ENCODE data around the gene UGT3A2. TPM values are rescaled to one million over a fixed set of nuclear protein-coding genes. Genes with fewer than 3 reads are reported as not detected.
"Not testable (repeated sequence)": the region's sequence is repeated elsewhere in the genome, so short reads cannot be mapped to it uniquely, and the experiment has no call there.

UGT3A2 gene
- total RNA-seq, 1 donor from 2014 or later: not detected

DNA sequence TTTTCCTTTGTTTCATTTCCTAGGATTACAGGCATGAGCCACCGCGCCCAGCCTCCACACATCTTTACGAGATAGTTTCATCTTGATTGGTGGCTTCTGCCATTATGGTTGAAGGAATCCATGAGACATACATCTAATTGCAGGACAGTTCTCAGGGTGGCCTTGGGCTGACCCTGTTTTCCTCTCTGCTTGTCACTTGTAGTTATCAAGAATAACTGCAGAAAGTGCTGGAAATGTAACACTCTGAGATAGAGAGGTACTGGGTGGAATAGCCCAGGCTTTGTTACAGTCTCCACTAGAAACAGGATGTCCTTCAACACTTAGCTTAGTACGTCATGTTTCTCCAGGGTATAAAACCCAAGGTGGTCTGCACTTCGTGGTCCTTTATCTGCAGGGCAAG lies 10.7 kb downstream of the UGT3A2 start:
- no peak for DNase-seq (ENCODE audit: low spot score)
- intact Hi-C loops (cut with DNase I): no loop called here

DNA sequence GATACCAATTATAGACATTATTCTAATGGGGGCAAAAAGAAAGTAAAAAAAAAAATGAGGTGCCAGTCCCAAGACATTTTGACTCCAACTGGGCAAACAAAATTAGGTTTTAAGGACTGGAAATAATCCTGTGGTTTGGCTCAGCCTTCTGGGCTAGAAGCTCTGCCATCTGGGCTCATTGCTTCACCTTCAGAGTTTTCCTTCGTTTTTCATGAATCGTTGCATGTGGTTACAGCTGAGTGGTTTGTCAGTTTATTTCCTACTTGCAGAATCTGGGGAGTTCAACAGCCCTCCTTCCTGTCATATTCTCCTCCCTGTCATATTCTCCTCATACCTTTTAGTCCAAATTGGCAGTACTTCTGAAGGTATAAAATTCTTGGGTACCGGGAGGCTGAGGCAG lies 12.0 kb downstream of the UGT3A2 start:
- DNase-seq (ENCODE audit: low spot score): no peak
- intact Hi-C loops (cut with DNase I): no loop called here

DNA sequence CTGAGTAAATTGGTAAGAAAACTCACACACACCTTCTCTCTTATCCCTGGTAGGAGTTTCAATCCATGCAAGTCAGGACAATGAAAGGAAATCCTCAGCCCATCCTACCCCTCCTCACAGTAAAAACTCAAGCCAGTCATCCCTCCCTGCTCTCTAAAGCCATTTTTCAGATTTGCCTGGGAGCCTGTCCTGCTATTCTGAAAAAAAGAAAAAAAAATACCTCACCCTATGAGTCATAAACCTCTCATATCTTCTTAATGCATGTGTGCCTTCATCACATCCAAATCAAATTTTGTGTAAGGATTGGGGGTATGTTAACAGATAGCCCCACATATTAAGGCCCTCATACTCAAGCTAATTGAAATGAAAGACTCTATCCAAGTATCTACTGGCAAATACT lies 14.1 kb downstream of the UGT3A2 start:
- intact Hi-C loops (cut with DNase I): no loop called here
- DNase-seq (ENCODE audit: low spot score): no peak

DNA sequence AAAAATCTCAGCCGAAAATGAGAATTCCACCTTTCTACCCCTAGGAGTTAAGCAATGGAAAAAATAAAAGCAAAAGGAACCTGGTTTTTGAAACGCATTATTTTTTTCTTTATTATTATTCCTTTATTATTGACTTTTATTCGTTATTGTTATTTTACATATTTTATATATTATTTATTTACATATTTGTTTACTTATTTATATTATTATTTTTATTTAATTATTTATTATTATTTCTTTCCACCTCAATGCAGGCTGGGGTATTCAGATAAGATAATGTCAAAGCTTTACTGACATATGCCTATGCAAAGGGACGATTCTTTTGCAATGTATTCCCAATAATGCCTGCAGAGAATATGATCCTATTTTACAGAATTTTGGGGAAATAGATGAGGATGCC lies 16.7 kb downstream of the UGT3A2 start:
- intact Hi-C loops (cut with DNase I): no loop called here
- DNase-seq (ENCODE audit: low spot score): no peak

DNA sequence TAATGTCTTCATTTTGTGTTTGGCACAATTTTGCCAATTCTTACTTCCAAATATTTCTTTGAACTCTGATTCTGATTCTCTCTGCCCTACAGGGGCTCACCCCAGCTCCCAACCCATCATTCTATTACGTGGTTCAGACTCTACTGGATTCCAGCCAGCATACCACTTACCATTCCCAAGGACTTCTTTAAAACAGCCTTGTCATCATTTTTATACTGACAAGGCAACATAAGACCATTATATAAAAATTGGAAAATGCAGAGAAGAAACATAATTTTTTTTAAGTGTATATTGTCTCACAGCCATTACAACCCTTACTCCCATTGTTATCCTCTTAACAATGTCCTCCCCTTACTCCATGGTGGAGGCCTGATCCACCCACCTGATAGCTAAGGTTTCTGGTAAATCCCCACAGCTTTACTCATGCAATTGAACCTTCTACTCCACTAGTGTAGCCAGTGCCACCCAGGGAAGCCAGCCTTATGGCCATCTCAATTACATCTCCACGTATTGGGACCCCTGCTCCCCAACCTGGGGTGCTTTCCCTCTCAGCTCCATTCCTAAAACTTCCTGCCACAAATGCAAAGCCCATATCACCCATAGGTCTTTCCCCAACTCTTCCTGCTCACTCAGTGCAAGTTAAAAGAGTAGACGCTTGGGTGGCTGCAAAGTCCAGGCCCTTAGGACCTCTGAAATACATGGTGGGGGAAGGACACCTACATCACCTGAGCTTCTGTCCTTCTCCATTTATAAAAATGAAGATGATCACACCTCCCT lies 19.1 kb downstream of the UGT3A2 start:
- DNase-seq (ENCODE audit: low spot score): no peak
- intact Hi-C loops (cut with DNase I): no loop called here

DNA sequence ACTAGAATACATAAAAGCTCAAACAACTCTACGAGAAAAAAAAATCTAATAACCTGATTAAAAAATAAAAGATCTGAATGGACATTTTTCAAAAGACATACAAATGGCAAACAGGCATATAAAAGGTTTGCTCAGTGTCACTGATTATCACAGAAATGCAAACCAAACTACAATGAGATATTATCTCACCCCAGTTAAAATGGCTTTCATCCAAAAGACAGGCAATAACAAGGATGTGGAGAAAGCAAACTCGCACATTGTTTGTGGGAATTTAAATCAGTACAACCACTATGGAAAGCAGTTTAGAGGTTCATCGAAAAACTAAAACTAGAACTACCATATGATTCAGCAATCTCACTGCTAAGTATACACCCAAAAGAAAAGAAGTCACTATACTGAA lies 20.8 kb downstream of the UGT3A2 start:
- DNase-seq (ENCODE audit: low spot score): no peak
- intact Hi-C loops (cut with DNase I): no loop called here

DNA sequence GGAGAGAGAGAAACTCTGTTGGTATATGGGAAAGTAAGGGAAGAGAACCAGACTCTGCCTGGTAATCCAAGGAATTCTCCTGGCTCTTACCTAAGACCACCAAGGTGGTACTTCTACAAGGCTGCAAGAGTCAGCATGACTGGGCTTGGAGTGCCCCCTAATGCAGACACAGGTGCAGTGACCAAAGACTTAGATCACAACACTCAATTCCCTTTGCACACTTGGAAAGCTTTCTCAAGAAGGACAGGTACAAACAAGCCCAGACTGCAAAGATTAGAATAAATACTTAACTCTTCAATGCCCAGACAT lies 25.2 kb downstream of the UGT3A2 start:
- no peak for DNase-seq (ENCODE audit: low spot score)
- intact Hi-C loops (cut with DNase I): no loop called here

DNA sequence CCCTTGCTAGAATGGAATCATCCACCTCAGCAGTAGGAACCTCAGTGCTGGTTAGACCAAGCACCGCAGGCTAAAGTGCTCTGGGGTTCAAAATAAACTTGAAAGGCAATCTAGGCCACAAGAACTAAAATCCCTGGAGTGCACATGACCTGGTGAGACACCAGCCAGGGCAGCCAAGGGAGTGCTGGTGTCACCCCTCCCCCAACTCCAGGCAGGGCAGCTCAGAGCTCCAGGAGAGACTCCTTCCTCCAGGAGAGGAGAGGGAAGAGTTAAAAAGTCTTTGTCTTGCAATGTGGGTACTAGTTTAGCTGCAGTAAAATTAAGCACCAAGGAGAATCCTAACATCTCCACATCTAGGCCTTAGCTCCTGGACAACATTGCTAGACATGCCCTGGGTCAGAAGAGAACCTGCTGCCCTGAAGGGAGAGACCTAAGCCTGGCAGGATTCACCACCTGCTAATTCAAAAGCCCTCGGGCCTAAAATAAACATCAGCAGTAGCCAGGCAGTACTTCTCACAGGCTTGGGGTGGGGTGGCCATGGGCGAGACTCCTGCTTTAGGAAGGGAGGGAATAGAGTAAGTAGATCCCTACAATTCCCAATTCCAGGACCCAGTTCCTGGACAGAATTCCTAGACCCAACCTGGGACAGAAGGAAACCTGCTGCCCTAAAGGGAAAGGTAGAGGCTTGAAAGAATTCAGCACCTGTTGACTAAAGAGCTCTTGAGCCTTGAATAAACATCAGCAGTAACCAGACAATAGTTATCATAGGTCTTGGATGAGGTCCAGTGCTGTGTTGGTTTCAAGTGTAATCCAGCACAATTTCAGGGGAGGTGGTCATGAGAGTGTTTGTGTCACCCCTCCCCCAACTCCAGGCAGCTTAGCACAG lies 25.8 kb downstream of the UGT3A2 start:
- no peak for DNase-seq (ENCODE audit: low spot score)
- intact Hi-C loops (cut with DNase I): no loop called here

DNA sequence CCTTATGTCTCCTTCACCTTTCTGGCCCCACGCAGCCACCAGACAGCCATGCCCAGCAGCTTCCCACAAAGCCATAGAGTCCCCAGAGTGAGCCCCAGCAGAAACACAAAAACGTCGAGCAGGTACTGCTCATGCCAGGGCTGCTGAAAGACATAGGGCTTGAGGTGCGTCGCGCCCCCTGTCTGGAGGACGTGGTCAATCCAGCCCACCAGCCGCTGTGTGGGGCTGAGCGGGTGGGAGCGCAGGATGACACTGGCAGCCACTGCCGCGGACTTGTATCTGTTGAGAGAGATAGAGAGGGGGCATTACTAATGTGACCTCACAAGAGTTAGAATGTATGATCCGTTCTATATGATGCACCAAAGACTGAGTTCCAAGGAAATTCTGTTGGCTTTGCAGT lies 31.0 kb downstream of the UGT3A2 start:
- intact Hi-C loops (cut with DNase I): no loop called here
- no peak for DNase-seq (ENCODE audit: low spot score)

DNA sequence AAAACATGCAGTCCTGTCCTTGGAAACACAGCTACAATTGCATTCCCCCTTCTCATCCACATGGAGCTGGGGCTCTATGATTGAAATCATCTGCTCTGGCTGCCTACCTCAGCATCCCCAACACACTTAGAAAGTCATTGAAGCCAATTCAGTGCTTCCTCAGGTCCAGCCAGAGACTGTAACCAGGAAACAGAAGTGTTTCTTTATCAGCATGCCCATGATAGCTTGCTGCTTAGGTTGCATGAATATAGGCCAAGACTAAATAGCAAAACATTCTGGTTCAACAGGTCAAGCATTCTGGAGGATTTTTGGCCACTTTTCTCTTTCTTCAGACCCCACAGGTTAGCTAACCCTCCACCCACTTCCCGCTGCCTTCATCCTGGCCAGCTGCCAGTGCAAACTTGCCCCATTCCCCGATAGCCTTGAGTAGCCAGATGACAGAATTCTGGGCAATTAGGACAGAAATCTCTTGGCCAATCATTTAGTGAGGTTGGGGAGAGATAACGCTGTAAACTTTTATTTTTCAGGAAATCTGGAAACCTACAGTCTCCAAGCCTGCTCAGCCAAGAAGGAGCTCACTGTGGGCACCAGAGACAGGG lies 32.0 kb downstream of the UGT3A2 start:
- intact Hi-C loops (cut with DNase I); DNase-seq (ENCODE audit: low spot score): not testable (repeated sequence)

DNA sequence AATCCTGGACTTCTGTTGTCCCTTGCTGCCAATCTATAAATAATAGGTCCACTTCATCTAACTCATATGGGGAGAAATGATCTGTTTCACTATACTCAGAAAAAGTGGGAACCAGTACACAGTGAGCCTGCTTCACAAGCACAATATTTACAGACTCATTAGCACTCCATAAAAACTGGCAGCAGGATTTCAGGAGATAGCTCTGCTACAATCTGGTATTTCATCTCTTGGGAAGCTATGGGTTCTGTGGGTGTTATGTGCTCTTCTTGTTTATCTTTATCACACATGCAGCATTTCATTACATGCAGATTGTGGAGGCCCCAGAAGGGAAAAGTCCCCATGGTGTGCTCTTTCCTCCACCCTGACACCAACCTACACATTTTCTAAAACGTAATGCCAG lies 33.2 kb downstream of the UGT3A2 start:
- intact Hi-C loops (cut with DNase I): no loop called here

DNA sequence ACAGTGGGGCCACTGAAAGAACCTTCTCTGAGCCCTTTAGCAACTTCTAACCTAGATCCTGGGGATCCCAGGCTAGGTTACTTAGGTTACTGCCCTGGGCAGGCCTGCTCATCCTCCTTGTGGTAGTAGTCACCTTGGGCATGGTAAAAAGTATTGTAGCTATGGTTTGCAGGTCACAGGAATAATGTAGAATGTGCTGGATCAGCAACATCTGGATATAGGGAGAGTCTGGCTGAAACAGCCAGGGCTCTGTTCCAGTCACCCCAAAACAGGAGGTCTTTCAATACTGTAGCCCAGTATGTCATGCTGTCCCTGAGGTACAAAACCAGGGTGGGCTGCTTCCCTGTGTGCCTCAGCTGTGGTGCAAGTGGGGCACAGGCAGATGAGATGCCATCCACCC lies 33.6 kb downstream of the UGT3A2 start:
- intact Hi-C loops (cut with DNase I): no loop called here

More for the DNA sequence above, 33.2 kb downstream of the UGT3A2 start:
- no peak for DNase-seq (ENCODE audit: low spot score)

DNA sequence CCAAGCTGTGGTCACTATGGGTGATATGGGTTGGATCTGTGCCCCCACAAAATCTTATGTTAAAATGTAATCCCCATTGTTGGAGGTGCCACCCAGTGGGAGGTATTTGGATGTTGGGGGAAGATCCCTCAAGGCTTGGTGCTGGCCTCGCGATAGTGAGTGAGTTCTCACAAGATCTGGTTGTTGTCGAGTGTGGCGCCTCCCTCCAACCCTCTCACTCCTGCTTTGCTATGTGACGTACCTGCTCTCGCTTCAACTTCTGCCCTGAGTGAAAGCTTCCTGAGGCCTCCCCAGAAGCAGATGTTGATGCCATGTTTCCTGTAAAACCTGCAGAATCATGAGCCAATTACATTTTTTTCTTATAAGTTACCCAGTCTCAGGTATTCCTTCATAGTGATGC lies 35.5 kb downstream of the UGT3A2 start:
- intact Hi-C loops (cut with DNase I): no loop called here
- no peak for DNase-seq (ENCODE audit: low spot score)

More for the DNA sequence above, 33.6 kb downstream of the UGT3A2 start:
- DNase-seq (ENCODE audit: low spot score): no peak

DNA sequence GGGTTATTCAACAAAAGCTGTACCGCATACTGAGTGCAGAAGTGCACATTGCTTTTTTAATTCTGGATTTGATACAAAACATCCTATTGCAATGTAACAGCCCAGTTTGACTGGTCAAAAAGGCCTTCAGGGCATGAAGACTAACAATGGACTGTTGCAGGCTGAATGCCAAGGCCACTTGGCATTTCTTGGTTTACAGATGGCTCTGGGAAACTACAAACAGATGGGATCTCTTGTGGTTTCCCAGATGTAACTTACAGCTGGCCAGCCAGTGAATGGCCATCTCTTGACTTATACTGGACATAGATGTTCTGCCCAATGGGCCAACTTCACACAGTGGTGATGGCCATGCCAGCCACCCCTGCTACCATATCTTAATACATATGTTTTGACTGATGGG lies 36.8 kb downstream of the UGT3A2 start:
- no peak for DNase-seq (ENCODE audit: low spot score)
- intact Hi-C loops (cut with DNase I): no loop called here

DNA sequence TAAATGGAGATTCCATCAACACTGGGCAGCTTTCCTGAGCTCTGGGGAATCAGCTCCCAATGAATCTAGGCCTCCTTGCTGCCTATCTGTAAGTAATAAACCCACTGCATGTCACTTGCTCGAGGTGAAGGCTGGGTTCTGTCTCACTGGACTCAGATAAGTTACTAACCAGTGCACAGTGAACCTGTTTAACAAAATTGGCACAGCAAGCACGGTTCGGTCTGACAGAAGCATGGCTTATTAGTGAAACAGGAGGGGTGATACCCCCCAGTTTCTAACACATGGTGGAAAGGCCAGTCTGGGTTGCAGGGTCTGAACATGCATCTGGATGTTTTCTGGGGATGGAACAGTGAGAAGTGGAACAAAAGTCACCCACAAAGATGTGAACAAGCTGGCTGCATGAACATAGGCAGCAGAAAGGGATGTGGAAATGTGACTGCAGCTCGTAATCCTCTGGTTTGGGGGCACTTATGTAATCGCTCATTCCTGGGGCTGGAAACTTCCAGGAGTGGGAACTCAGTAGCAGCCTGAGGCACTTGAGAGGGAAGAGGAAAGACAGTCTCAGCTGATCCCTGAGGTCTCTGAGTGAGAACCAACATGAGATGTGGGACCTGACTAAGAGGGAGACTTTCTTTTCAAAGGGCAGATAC lies 37.7 kb downstream of the UGT3A2 start:
- DNase-seq (ENCODE audit: low spot score): no peak
- intact Hi-C loops (cut with DNase I): no loop called here

DNA sequence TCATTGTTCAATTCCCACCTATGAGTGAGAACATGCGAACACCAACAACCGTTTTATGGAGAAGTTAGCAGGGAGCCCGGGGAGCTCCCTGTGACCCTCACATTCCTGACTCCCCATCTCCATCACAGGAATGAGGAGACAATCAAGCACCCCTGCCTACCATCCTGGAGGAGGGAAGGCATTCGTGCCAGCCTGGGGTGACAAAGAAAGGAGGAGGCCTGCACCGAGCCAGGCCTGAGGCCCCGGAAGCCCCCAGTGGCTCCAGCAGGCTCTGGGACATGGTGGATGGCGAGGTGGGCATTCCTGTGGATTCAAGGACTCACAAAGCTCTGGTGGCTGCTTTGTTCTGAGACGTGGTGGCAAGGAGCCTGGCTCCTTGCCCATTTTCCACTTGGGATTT lies 39.0 kb downstream of the UGT3A2 start:
- intact Hi-C loops (cut with DNase I): no loop called here

DNA sequence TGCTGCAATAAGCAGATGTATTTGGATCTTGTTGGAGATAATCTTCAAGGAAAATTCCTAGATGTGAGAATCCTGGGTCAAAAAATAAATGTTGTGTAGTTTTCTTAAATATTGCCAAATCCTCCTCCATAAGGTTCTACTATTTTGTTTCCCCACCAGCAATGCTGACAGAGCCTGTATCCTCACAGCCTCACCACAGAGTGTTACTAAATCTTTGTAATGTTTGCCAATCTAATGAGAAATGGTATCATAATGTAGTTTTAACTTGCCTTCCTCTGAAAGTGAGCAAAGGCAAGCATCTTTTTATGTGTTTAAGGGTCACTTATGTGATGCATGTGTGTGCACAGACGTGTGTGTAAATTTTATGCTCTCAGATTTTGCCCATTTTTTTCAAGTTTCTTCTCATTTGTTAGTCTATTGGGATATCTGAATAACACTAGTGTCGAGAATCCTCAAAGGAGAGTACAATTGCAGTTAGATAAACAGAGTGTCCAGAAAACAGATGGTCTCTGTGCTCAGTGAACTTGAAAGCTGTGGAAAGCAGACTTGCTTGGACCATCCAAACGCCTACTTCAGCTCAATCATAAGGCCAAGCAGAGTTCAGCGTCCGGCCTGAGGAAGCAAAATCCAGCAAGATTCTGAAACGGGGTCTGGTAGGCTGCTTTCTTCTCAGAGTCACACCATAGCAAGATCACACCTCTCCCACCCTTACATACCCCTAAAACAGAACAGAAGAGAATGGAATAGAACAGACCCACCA lies 39.8 kb downstream of the UGT3A2 start:
- no peak for DNase-seq (ENCODE audit: low spot score)
- intact Hi-C loops (cut with DNase I): no loop called here

More for the DNA sequence above, 39.0 kb downstream of the UGT3A2 start:
- no peak for DNase-seq (ENCODE audit: low spot score)

DNA sequence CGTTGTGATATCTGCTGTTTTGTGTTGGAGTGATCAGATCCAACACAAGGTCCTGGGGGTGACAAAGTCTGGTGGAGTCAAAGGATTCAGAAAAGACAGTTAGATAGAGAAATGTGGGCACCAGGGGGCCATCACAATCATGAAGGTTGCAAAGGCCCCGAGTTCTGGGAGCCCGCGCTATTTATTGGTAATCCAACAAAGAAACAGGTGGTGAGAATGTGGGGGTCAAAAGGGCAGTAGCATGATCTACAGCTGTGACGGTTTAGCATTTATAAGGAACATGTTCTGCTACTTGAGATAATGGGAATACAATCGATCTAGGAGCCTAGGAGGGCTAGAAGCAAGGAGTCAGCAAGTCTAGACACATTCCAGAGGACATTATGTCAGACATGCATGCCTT lies 44.4 kb downstream of the UGT3A2 start:
- intact Hi-C loops (cut with DNase I); DNase-seq (ENCODE audit: low spot score): not testable (repeated sequence)

DNA sequence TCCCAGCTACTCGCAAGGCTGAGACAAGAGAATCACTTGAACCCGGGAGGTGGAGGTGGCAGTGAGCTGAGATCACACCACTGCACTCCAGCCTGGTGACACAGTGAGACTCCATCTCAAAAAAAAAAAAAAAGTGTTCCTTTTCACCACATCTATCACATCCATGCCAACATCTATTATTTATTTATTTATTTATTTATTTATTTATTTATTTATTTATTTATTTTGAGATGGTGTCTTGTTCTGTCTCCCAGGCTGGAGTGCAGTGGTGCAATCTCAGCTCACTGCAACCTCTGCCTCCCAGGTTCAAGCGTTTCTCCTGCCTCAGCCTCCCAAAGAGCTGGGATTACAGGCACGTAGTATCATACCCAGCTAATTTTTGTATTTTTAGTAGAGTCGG lies 47.1 kb downstream of the UGT3A2 start:
- DNase-seq (ENCODE audit: low spot score); intact Hi-C loops (cut with DNase I): not testable (repeated sequence)
